Naive B cell (primary cell): ENCODE data around the gene CEACAM7. TPM values are rescaled to one million over a fixed set of nuclear protein-coding genes. Genes with fewer than 3 reads are reported as not detected.

Source experiments
- ATAC-seq, 2 donors: fragments of 150-1000 bp; cut with Tn5 transposase; 2 replicates each; pipeline ENCODE4 v1.10.0; 2021; ENCODE audit warnings: low read depth in 2 of 2, mild to moderate bottlenecking in 2 of 2, moderate library complexity in 2 of 2
- DNase-seq: peaks from one replicate; pipeline ENCODE4 v3.0.0; 2022
- H3K27ac Mint-ChIP-seq, 6 donors: one replicate each; pipeline ENCODE4 v1.8.0; 2020 to 2022; ENCODE audit warnings: mild to moderate bottlenecking in 6 of 6, mixed read lengths in 6 of 6, moderate library complexity in 5 of 6, inconsistent platforms in 2 of 6
- H3K27me3 Mint-ChIP-seq, 3 donors: one replicate each; pipeline ENCODE4 v1.8.0; 2021 to 2022; ENCODE audit warnings: mixed read lengths in 3 of 3, mild to moderate bottlenecking in 1 of 3
- H3K36me3 Mint-ChIP-seq, 2 donors: one replicate each; pipeline ENCODE4 v1.8.0; 2020 to 2022; ENCODE audit warnings: mixed read lengths in 2 of 2, inconsistent platforms in 1 of 2, mild to moderate bottlenecking in 1 of 2
- H3K4me1 Mint-ChIP-seq, 3 donors: one replicate each; pipeline ENCODE4 v1.8.0; 2020 to 2022; ENCODE audit warnings: mixed read lengths in 3 of 3, inconsistent platforms in 1 of 3, mild to moderate bottlenecking in 1 of 3, moderate library complexity in 1 of 3
- H3K4me3 Mint-ChIP-seq, 8 donors: one replicate each; pipeline ENCODE4 v1.8.0; 2020 to 2022; ENCODE audit warnings: mild to moderate bottlenecking in 8 of 8, mixed read lengths in 8 of 8, moderate library complexity in 8 of 8, inconsistent platforms in 2 of 8
- H3K9me3 Mint-ChIP-seq, 7 donors: one replicate each; pipeline ENCODE4 v1.8.0; 2020 to 2022; ENCODE audit warnings: mixed read lengths in 7 of 7, mild to moderate bottlenecking in 5 of 7, inconsistent platforms in 2 of 7, moderate library complexity in 1 of 7
- polyA plus RNA-seq, 6 donors: library from polyadenylated mRNA; unstranded; fragments of 300-500 nt; fragmentation: Illumina TruSeq; gene quantifications; one replicate each; pipeline ENCODE4 v1.2.3, GENCODE V29; 2021; ENCODE audit warnings: low read depth in 6 of 6

The CEACAM7 gene
- polyA plus RNA-seq, 6 donors from 2014 or later: not detected

DNA sequence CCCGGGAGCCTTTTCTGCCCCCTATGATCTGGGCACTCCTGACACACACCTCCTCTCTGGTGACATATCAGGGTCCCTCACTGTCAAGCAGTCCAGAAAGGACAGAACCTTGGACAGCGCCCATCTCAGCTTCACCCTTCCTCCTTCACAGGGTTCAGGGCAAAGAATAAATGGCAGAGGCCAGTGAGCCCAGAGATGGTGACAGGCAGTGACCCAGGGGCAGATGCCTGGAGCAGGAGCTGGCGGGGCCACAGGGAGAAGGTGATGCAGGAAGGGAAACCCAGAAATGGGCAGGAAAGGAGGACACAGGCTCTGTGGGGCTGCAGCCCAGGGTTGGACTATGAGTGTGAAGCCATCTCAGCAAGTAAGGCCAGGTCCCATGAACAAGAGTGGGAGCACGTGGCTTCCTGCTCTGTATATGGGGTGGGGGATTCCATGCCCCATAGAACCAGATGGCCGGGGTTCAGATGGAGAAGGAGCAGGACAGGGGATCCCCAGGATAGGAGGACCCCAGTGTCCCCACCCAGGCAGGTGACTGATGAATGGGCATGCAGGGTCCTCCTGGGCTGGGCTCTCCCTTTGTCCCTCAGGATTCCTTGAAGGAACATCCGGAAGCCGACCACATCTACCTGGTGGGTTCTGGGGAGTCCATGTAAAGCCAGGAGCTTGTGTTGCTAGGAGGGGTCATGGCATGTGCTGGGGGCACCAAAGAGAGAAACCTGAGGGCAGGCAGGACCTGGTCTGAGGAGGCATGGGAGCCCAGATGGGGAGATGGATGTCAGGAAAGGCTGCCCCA is 8.5 kb upstream of the CEACAM7 start:
- DNase-seq (no peak), ATAC-seq (no peak)
- Mint-ChIP-seq H3K4me1 (peaks cover 6 to 10% (median 6%) of the 10 kb centered on the region in 3 donors), H3K36me3 (peaks cover 13 to 18% of the 10 kb centered on the region in 2 donors), H3K9me3 (peaks cover 5 to 19% (median 16%) of the 10 kb centered on the region in 7 donors), H3K27ac (no peak overlapping the region), H3K27me3 (peaks cover 18 to 80% (median 62%) of the 10 kb centered on the region in 3 donors), H3K4me3 (no peak overlapping the region)

DNA sequence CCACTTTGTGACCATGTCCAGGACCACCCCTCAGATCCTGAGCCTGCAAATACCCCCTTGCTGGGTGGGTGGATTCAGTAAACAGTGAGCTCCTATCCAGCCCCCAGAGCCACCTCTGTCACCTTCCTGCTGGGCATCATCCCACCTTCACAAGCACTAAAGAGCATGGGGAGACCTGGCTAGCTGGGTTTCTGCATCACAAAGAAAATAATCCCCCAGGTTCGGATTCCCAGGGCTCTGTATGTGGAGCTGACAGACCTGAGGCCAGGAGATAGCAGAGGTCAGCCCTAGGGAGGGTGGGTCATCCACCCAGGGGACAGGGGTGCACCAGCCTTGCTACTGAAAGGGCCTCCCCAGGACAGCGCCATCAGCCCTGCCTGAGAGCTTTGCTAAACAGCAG is 7.7 kb upstream of the CEACAM7 start:
- peaks cover 25 to 80% (median 67%) of the 10 kb centered on the region in 3 donors for H3K27me3 Mint-ChIP-seq
- H3K4me1 Mint-ChIP-seq: peaks cover 6 to 16% (median 10%) of the 10 kb centered on the region in 3 donors
- ATAC-seq (no peak), DNase-seq (no peak)
- peaks cover 5 to 25% (median 21%) of the 10 kb centered on the region in 7 donors for H3K9me3 Mint-ChIP-seq
- no peak overlapping the region for H3K27ac Mint-ChIP-seq
- H3K4me3 Mint-ChIP-seq: no peak overlapping the region
- peaks cover 13 to 18% of the 10 kb centered on the region in 2 donors for H3K36me3 Mint-ChIP-seq

DNA sequence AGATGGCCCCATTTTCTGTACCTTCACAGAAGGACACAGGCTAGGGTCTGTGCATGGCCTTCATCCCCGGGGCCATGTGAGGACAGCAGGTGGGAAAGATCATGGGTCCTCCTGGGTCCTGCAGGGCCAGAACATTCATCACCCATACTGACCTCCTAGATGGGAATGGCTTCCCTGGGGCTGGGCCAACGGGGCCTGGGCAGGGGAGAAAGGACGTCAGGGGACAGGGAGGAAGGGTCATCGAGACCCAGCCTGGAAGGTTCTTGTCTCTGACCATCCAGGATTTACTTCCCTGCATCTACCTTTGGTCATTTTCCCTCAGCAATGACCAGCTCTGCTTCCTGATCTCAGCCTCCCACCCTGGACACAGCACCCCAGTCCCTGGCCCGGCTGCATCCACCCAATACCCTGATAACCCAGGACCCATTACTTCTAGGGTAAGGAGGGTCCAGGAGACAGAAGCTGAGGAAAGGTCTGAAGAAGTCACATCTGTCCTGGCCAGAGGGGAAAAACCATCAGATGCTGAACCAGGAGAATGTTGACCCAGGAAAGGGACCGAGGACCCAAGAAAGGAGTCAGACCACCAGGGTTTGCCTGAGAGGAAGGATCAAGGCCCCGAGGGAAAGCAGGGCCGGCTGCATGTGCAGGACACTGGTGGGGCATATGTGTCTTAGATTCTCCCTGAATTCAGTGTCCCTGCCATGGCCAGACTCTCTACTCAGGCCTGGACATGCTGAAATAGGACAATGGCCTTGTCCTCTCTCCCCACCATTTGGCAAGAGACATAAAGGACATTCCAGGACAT is 7.0 kb upstream of the CEACAM7 start:
- no peak overlapping the region for H3K27ac Mint-ChIP-seq
- H3K4me3 Mint-ChIP-seq: no peak overlapping the region
- no peak for DNase-seq
- H3K4me1 Mint-ChIP-seq: peaks cover 6 to 16% (median 10%) of the 10 kb centered on the region in 3 donors
- H3K9me3 Mint-ChIP-seq: peaks cover 5 to 25% (median 21%) of the 10 kb centered on the region in 7 donors
- H3K27me3 Mint-ChIP-seq: peaks cover 25 to 79% (median 68%) of the 10 kb centered on the region in 3 donors
- no peak for ATAC-seq
- H3K36me3 Mint-ChIP-seq: peaks cover 13 to 18% of the 10 kb centered on the region in 2 donors

DNA sequence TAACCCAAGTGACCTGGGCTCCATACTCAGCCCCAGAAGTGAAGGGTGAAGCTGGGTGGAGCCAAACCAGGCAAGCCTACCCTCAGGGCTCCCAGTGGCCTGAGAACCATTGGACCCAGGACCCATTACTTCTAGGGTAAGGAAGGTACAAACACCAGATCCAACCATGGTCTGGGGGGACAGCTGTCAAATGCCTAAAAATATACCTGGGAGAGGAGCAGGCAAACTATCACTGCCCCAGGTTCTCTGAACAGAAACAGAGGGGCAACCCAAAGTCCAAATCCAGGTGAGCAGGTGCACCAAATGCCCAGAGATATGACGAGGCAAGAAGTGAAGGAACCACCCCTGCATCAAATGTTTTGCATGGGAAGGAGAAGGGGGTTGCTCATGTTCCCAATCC is 6.1 kb upstream of the CEACAM7 start:
- peaks cover 13 to 18% of the 10 kb centered on the region in 2 donors for H3K36me3 Mint-ChIP-seq
- H3K4me3 Mint-ChIP-seq: no peak overlapping the region
- no peak overlapping the region for H3K27ac Mint-ChIP-seq
- peaks cover 6 to 16% (median 10%) of the 10 kb centered on the region in 3 donors for H3K4me1 Mint-ChIP-seq
- peaks cover 5 to 25% (median 21%) of the 10 kb centered on the region in 7 donors for H3K9me3 Mint-ChIP-seq
- ATAC-seq (no peak), DNase-seq (no peak)
- H3K27me3 Mint-ChIP-seq: peaks cover 29 to 80% (median 61%) of the 10 kb centered on the region in 3 donors

- Mint-ChIP-seq H3K4me3 (no peak overlapping the region), H3K9me3 (peaks cover 5 to 25% (median 21%) of the 10 kb centered on the region in 7 donors), H3K4me1 (peaks cover 0 to 9% (median 4%) of the 10 kb centered on the region in 3 donors), H3K27me3 (peaks cover 28 to 91% (median 66%) of the 10 kb centered on the region in 3 donors), H3K27ac (no peak overlapping the region), H3K36me3 (peaks cover 13 to 18% of the 10 kb centered on the region in 2 donors)
- ATAC-seq (no peak), DNase-seq (no peak)
Measured at GRCh38 chr19:41691268-41691970, 3.3 kb upstream of the CEACAM7 start.

DNA sequence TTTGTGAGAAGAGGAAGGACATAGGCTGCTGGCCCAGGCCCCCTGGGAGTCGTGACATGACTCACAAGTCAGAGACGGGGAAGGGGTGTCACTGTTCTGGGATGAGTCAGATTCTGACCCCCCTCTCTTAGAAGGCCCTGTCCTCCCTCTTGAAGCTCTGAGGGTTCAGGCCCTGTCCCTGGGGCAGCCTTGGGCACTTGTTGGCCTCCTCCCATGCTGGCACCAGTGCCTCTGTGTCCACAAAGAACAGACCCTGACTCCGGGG is 2.7 kb upstream of the CEACAM7 start:
- H3K4me3 Mint-ChIP-seq: no peak overlapping the region
- ATAC-seq: no peak
- peaks cover 28 to 91% (median 59%) of the 10 kb centered on the region in 3 donors for H3K27me3 Mint-ChIP-seq
- H3K9me3 Mint-ChIP-seq: peaks cover 5 to 25% (median 21%) of the 10 kb centered on the region in 7 donors
- H3K36me3 Mint-ChIP-seq: peaks cover 13 to 18% of the 10 kb centered on the region in 2 donors
- DNase-seq: no peak
- no peak overlapping the region for H3K27ac Mint-ChIP-seq
- H3K4me1 Mint-ChIP-seq: peaks cover 0 to 9% (median 4%) of the 10 kb centered on the region in 3 donors

DNA sequence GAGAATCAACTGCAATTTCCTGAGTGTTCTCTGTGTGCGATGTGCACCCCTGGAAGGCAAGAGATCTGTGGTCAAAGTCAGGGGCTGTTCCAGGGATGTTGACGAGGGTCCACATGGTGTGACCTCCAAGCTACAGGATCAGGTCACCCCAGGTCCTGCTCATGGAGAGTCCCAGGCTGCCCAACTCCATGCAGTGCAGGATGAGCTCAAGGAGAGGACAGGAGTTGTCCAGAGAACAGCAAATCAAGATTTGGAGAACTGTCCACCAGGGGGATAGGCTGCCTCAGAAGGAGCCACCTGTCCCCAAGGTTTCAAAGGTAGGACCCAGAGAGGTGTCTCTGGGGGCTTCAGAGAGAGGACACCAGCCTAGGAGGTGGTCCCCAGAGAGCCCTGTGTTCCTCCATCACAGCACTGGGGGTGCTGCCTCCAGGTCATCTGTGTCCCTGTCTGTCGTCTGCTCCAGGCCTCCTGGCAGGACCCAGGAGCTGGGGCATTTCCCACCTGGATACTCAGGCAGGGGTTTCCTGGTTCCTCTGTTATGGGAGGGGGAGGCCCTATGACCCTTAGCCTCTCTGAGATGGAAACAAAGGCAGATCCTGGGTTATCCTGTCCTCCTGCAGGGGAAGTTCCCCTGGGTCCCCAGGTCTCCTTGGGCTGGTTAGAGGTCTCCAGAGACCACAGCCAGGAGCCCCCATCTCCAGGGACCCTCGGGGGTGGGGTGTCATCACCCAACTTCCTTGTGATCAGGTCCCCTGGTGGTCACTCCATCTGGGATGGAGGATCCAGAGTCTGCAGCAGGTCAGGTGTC is 2.1 kb upstream of the CEACAM7 start:
- DNase-seq (no peak), ATAC-seq (no peak)
- H3K4me1 Mint-ChIP-seq: peaks cover 0 to 9% (median 4%) of the 10 kb centered on the region in 3 donors
- H3K27me3 Mint-ChIP-seq: peaks cover 28 to 91% (median 54%) of the 10 kb centered on the region in 3 donors
- H3K27ac Mint-ChIP-seq: no peak overlapping the region
- peak overlapping the region in 1 of 8 donors; percentile 57 for H3K4me3 Mint-ChIP-seq
- peaks cover 13 to 18% of the 10 kb centered on the region in 2 donors for H3K36me3 Mint-ChIP-seq
- H3K9me3 Mint-ChIP-seq: peaks cover 5 to 25% (median 21%) of the 10 kb centered on the region in 7 donors

DNA sequence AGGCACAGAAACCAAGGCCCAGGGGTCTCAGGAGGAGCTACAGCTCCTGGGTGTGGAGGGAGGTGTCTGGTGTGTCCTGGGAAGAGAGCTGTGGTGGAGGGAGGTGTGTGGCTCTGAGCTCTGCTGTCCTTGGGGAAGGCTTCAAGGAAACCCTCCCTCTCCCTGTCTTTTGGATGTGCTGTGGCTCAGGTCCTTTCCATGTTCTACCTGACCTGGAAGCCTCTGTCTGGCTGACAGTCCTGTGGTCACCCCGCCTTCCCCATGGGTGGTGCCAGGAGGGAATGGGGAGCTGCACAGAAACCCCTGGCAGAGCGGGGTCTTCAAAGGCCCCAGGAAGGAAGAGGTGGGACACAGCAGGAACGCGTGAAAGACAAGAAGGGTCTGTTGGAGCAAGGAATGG is 617 bp upstream of the CEACAM7 start:
- no peak for DNase-seq
- peak overlapping the region in 1 of 8 donors; percentile 35 for H3K4me3 Mint-ChIP-seq
- ATAC-seq: no peak
- peaks cover 13 to 18% of the 10 kb centered on the region in 2 donors for H3K36me3 Mint-ChIP-seq
- no peak overlapping the region for H3K27ac Mint-ChIP-seq
- peaks cover 0 to 9% (median 4%) of the 10 kb centered on the region in 3 donors for H3K4me1 Mint-ChIP-seq
- peaks cover 5 to 25% (median 20%) of the 10 kb centered on the region in 7 donors for H3K9me3 Mint-ChIP-seq
- H3K27me3 Mint-ChIP-seq: peaks cover 35 to 89% (median 55%) of the 10 kb centered on the region in 3 donors

- peaks cover 31 to 89% (median 58%) of the 10 kb centered on the region in 3 donors for H3K27me3 Mint-ChIP-seq
- H3K4me1 Mint-ChIP-seq: peaks cover 0 to 9% (median 4%) of the 10 kb centered on the region in 3 donors
- peaks cover 3 to 8% of the 10 kb centered on the region in 2 donors for H3K36me3 Mint-ChIP-seq
- DNase-seq (no peak), ATAC-seq (no peak)
- H3K9me3 Mint-ChIP-seq: peaks cover 0 to 15% (median 10%) of the 10 kb centered on the region in 7 donors
- H3K4me3 Mint-ChIP-seq: no peak overlapping the region
- no peak overlapping the region for H3K27ac Mint-ChIP-seq
Measured at GRCh38 chr19:41687419-41687818, 651 bp downstream of the CEACAM7 start.

DNA sequence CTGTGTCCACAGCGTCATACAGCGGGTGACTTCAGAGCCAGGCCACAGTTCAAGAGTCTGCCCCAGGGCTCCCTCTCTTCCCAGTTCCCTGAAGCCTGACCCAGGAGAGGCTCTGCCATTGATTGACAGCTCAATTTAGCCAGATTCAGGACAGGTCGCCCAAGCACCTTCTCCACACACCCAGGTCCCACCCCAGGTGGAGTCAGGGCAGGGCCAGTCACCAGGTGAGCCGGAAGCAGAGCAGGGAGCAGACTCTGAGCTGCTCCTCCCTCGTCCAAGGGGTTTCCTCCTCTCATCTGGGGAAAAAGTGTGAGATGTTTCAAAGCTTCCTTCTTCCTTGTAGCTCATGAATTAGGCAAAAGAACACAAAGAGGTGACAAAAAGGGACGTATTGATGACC is 5.6 kb downstream of the CEACAM7 start:
- Mint-ChIP-seq H3K9me3 (no peaks in the 10 kb centered on the region), H3K4me1 (no peaks in the 10 kb centered on the region), H3K36me3 (no peaks in the 10 kb centered on the region), H3K27me3 (peaks cover 42 to 66% (median 52%) of the 10 kb centered on the region in 3 donors), H3K27ac (no peak overlapping the region), H3K4me3 (no peak overlapping the region)
- DNase-seq (no peak), ATAC-seq (no peak)

DNA sequence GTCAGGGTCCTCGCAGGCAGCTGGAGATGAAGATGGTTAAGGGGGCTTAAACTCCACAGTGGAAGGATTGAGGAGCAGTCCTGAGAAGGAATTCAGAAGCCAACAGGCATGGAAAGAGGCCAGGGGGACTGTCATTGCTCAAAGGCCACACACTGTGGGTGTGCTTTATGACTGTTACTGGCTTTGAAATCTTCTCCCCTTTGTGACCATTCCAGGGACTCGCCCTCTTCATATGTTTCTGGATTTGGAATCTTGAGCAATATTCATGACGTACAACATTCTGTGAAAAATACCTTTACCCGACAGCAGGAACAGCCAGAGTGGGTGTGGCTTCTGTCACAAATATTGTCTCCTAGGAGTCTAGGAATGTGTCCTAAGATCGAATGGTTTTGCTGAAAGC is 16.6 kb downstream of the CEACAM7 start:
- no peak overlapping the region for H3K4me3 Mint-ChIP-seq
- peaks cover 4 to 6% (median 4%) of the 10 kb centered on the region in 3 donors for H3K4me1 Mint-ChIP-seq
- peaks cover 50 to 64% (median 61%) of the 10 kb centered on the region in 3 donors for H3K27me3 Mint-ChIP-seq
- H3K9me3 Mint-ChIP-seq: peaks cover 5 to 23% (median 9%) of the 10 kb centered on the region in 7 donors
- H3K27ac Mint-ChIP-seq: no peak overlapping the region
- DNase-seq (no peak), ATAC-seq (no peak)
- H3K36me3 Mint-ChIP-seq: peaks cover 0 to 8% of the 10 kb centered on the region in 2 donors

GRCh38 chr19:41670755-41671154 is 17.3 kb downstream of the CEACAM7 start:
- DNase-seq: no peak
- Mint-ChIP-seq H3K9me3 (peaks cover 5 to 30% (median 15%) of the 10 kb centered on the region in 7 donors), H3K27ac (no peak overlapping the region), H3K4me3 (no peak overlapping the region), H3K36me3 (peaks cover 0 to 8% of the 10 kb centered on the region in 2 donors), H3K27me3 (peaks cover 48 to 60% (median 58%) of the 10 kb centered on the region in 3 donors), H3K4me1 (peaks cover 4 to 6% (median 4%) of the 10 kb centered on the region in 3 donors)
- ATAC-seq: no peak
